Activated CD8-positive, alpha-beta memory T cell treated with anti-CD3 and anti-CD28 coated beads for 36 hours (primary cell): Measurements from ENCODE around the gene NNMT. TPM values are rescaled to one million over a fixed set of nuclear protein-coding genes. Genes with fewer than 3 reads are reported as not detected.
"Not testable (repeated sequence)": the region's sequence is repeated elsewhere in the genome, so short reads cannot be mapped to it uniquely, and the experiment has no call there.

Experiments used
- CTCF ChIA-PET: fragments of 350-600 bp; sonication (Branson Sonifier 250); formaldehyde crosslinking; loops from one replicate; lab custom pipeline; 2021; ENCODE audit warnings: antibody characterized with exemption; lab: Charles Lee
- POLR2A ChIA-PET: fragments of 350-600 bp; sonication (Branson Sonifier 250); formaldehyde crosslinking; loops from one replicate; lab custom pipeline; 2021; ENCODE audit warnings: antibody characterized with exemption; lab: Charles Lee
- total RNA-seq, 2 experiments: library from RNA; stranded (reverse); gene quantifications; one replicate each; pipeline ENCODE4 v1.2.3, GENCODE V29; 2021

The NNMT gene
- total RNA-seq, 2 experiments from 2014 or later = not detected

- ChIA-PET CTCF (no interaction called here), POLR2A (no interaction called here)
Measured at GRCh38 chr11:114321621-114322257, 25.5 kb downstream of the NNMT start.

GRCh38 chr11:114322934-114323333, 26.7 kb downstream of the NNMT start:
- ChIA-PET POLR2A (no interaction called here), CTCF (no interaction called here)

DNA sequence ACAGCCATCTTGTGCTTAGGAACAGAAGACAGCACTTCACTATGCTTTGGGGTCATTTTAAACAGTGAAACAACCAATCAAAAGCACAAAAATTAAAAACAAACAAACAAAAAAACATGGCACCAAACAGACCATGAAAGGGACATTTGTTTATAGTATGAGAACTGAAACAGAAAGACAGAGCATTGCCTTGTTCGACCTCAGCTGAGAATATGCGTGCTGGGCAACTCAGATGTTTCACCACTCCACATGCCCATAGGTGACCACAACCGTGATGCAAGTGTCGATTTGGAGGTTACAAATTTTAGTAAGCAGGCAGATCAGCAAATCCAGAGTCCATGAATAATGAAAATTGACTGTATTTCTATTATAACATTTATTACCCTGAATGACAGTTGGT, 30.0 kb downstream of the NNMT start:
- POLR2A ChIA-PET = no interaction called here
- CTCF ChIA-PET = no interaction called here

DNA sequence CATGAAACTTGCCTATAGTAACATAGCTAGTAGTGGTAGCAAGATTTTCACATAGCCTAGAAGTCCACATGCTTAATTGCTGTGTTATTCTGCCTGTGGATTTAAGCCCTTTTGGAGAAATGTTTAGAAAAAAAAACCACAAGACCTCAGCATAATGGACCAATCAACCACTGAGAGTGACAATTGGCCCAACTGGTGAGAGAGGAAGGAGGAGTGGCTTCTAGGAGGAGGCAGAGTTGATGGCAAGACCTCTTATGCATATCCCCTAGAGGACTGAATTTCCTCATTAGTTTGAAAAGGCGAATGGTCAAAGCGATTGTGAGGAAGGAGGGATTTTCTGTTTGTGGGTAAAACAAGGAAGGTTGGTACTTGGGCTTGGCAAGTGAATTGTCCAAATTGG, 30.6 kb downstream of the NNMT start:
- CTCF ChIA-PET = no interaction called here
- POLR2A ChIA-PET = no interaction called here

GRCh38 chr11:114330373-114330772, 34.2 kb downstream of the NNMT start:
- POLR2A ChIA-PET = no interaction called here
- CTCF ChIA-PET = no interaction called here

DNA sequence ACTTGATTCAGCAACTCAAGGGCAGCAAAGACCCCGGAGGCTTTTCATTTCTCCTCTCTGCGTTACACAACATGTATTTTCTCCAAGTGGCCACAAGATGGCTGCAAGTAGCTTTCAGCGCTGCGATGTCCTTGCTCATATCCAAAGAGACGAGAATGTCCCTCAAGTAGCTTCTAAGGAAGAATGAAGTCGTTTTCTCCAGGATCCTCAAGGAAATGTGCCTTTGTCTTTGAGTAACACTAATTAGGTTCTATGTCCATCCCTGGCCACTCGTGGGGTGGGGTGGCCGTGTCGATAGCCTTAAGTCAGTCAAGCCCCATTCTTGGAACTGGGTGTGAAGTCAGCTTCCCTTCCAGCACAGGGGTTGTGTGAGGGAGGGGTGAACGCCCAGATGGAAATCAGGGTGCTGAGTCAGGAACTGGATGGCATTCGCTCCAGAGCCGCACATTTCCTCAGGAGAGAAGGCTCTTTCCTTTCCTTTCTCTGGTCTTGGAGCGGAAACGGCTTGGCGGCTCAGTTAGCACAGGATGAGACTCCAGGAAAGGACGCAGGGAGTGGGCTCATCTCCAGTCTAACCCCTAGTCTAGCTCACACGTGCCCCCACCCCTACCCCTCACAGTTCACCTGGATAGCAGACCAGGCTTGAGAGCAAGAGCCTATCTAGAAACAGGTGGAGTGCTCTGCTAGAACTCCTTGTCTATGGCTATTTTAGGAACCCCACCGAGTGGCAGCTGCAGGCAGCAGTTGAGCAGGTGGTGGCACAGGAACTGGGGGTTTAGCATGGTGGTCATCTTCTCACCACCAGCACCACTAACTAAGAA, 44.3 kb downstream of the NNMT start:
- CTCF ChIA-PET = interaction anchor here (0.9 to 1.5 kb wide), 2 partner anchors 15 to 58 kb away, joined by 3 to 4 read pairs; no protein-coding TSS in a partner anchor
- POLR2A ChIA-PET = no interaction called here

- POLR2A ChIA-PET, CTCF ChIA-PET: not testable (repeated sequence)
Measured at GRCh38 chr11:114341667-114342066, 45.5 kb downstream of the NNMT start.

DNA sequence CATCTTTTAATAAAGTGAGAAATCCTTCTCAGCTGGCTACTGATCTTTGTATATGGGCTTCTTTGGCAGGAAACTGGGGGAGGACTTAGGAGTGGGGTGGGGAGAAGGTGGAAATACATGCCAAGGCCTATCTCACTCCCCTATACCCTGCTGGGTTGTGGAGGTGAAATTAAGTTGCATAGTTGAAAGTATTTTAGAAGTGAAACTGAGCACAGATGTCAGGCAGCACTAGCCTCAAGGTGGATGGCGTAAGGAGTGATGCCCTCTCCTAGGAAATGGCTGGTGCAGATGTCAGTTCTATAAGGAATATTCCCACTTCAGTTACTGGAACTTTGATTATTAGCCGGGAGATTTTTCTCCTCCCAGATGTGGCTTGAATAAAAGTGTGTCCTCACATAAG, 46.3 kb downstream of the NNMT start:
- ChIA-PET POLR2A (no interaction called here), CTCF (no interaction called here)

- POLR2A ChIA-PET = no interaction called here
- CTCF ChIA-PET = no interaction called here
Measured at GRCh38 chr11:114343020-114343419, 46.8 kb downstream of the NNMT start.

DNA sequence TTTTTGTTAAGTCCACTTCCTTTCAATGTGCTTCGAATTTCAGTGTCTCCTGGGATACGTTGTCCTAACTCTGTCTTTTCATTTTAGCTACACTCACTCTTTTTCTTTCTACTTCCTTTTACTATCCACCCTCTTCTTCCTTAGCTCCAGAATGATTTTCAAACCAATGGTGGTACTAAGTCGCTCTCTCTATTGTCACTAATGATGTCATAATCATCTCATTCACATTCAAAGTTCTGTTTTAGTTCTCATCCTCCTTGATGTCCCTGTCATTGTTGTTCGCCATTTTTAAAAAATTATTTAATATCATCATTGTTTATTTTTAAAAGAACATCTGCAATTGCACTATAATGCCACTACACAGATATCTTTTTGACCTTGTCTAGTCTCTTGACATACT, 47.3 kb downstream of the NNMT start:
- CTCF ChIA-PET = no interaction called here

DNA sequence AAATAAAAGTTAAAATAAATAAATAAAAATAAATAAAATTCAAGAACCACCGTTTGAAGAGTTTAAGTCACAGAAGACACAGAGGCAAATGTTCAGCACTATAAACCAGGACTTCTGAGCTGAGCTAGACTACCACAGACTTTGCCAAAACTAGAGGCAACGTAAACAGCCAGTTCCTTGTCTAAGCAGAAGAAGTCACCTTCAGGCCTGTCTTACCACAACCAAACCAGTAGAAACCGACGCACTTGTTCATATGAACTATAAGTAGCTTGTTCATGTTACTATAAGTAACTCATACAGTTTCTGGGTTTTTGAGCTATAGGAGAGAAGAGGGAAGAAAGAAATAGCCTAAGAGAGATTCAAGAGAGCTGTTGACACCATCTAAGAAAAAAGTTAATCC, 48.3 kb downstream of the NNMT start:
- POLR2A ChIA-PET = no interaction called here

More for the DNA sequence above, 47.3 kb downstream of the NNMT start:
- POLR2A ChIA-PET = no interaction called here

DNA sequence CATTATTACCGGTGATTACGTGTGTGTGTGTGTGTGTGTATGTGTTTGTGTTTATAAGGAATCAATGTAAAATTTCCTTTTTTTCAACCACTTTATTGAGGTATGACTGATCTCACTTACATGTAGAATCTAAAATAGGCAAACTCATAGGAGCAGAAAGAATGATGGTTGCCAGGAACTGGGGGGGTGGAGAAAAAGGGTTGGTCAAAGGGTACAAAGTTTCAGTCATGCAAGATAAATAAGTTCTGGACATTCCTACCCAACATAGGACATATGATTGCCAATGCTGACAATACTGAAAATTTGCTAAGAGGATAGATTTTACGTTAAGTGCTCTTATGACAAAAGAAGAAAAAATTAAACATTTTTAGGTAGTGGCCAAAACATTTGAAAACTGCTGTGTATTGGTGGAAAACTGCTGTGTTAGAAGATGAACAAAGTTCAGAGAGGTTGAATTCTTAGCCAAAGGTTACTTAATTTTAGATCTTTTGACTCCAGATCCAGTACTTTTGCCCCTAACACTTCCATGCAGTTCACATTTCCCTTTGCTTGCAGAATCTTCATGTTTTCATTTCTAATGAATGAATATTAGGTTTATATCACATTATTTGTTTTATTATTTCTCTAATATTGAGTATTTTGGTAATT, 49.5 kb downstream of the NNMT start:
- POLR2A ChIA-PET = no interaction called here
- CTCF ChIA-PET = no interaction called here

More for the DNA sequence above, 48.3 kb downstream of the NNMT start:
- CTCF ChIA-PET = no interaction called here

GRCh38 chr11:114346709-114347141, 50.5 kb downstream of the NNMT start:
- CTCF ChIA-PET = no interaction called here
- POLR2A ChIA-PET = no interaction called here

DNA sequence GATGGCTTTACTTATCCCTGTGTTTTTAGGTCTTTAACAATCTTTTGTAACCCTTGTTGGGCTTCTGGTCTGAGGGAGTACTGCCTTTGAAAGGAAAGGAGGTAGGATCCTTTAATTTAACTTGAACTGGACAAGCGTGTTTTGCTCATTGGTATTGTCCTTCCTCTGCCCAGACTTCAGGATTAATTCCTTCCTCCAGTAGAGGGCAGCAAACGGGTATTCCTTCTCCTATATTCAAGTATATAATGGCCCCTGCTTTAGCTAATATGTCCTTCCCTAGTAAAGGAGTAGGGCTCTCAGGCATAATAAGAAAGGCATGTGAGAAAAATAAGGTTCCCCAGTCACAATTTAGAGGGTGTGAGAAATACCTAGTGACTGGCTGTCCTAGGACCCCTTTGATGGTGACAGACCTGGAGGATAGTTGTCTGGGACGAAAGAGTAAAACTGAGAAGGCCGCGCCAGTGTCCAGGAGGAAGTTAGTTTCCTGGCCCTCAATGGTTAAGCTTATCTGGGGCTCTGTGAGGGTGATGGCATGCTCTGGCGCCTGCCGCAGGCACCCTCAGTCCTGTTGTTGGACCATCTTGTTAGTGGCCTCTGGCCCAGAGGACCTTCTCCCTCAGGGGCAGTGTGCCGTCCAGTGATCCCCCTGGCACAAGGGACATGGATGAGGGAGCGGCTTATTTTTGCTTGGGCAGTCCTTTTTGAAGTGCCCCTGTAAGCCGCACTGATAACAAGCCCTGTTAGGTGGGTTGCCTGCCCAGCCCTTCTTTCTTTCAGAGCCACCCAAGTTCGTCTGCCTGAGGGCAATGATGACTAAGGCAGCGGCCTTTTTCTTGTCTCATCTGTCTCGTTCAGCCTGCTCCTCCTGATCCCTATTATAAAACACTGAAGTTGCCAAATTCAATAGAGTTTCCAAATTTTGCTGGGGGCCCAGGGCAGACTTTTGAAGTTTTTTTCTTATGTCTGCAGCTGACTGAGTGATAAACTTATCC, 52.3 kb downstream of the NNMT start:
- ChIA-PET POLR2A (no interaction called here), CTCF (no interaction called here)

GRCh38 chr11:114350022-114350421, 53.8 kb downstream of the NNMT start:
- CTCF ChIA-PET = interaction anchor here (0.7 kb wide), 1 partner anchor 358 kb away, joined by 5 read pairs; no protein-coding TSS in a partner anchor
- POLR2A ChIA-PET = no interaction called here

GRCh38 chr11:114353443-114353842, 57.2 kb downstream of the NNMT start:
- POLR2A ChIA-PET = no interaction called here
- CTCF ChIA-PET = no interaction called here

GRCh38 chr11:114354076-114354475, 57.9 kb downstream of the NNMT start:
- CTCF ChIA-PET = no interaction called here
- POLR2A ChIA-PET = no interaction called here

DNA sequence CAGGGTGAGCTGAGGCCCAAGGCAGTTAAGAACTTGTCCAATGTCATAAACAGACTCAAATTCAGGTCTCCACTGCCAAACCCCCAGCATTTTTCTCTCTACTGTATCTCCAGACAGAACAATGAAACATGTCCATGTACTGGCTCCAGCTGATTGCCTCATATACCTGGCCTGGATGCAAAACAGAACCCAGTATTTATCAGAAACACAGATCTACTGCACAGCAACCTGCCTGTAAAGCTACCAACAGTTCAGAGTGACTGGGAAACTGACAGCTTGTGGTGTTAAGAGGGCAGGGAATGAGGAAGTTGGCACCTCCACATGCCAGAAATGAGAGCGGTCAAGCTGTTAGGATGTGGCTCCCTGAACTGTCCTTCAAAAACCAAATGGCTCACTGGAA, 62.5 kb downstream of the NNMT start:
- ChIA-PET CTCF (no interaction called here), POLR2A (no interaction called here)

DNA sequence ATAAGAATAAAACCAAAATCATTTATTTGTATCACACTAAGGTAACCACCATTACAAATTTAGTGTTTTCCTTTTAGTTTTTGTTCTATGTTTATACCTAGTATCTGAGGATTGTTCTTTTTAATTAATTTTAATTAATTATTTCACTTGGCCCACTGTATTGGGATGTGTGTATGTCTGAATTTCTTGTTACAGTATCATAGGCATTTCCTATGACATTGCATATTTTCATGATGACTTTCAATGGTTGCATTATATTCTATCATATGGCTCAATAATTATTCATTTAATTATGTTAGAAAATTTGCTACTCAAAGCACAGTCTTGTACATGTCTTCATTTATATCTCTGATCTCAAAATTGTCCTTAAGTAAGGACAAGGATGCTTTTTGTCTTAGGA, 63.1 kb downstream of the NNMT start:
- CTCF ChIA-PET = no interaction called here
- POLR2A ChIA-PET = no interaction called here
